CD4-positive, alpha-beta T cell treated with Interleukin-2 at 100 ng/mL for 4 hours (primary cell): ENCODE measurements around the gene TUBG1.
"Not testable (repeated sequence)": the region's sequence is repeated elsewhere in the genome, so short reads cannot be mapped to it uniquely, and the experiment has no call there.

Experiments
- DNase-seq: peaks from one replicate; pipeline ENCODE4 v3.0.0-alpha.2; 2020; ENCODE audit warnings: low spot score

The TUBG1 gene

DNA sequence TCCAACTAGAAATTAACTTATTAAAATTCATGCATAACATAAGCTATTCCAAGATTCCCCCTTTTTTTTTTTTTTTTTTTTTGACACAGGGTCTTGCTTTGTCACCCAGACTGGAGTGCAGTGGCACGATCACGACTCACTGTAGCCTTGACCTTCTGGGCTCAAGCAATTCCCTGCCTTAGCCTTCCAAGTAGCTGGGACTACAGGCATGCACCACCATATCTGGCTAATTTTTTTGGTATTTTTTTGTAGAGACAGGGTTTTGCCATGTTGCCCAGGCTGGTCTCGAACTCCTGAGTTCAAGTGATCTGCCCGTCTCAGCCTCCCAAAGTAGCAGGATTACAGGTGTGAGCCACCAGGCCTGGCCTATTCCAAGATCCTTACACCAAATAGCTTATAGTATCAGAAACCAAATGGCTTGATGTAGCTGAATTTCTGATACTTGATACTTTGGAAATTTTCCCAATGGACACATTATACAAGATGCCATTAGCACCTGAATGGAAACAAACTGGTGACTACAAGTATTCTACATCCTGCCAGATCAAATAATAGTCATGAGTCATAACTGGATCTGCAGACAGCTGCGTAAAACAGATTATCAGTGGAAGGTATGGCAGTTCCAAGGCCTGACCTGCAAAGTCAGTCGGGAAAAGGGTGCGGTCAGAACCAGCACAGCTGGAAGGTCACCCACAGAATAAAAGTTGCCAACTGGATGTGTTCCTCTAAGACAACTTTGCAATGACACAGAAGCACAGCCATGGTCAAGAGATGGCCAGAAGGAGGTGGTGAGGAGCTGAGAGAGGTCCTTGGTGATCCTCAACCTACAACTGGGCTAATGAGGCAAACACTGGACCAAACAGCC lies 14.5 kb downstream of the TUBG1 start:
- DNase-seq = no peak

DNA sequence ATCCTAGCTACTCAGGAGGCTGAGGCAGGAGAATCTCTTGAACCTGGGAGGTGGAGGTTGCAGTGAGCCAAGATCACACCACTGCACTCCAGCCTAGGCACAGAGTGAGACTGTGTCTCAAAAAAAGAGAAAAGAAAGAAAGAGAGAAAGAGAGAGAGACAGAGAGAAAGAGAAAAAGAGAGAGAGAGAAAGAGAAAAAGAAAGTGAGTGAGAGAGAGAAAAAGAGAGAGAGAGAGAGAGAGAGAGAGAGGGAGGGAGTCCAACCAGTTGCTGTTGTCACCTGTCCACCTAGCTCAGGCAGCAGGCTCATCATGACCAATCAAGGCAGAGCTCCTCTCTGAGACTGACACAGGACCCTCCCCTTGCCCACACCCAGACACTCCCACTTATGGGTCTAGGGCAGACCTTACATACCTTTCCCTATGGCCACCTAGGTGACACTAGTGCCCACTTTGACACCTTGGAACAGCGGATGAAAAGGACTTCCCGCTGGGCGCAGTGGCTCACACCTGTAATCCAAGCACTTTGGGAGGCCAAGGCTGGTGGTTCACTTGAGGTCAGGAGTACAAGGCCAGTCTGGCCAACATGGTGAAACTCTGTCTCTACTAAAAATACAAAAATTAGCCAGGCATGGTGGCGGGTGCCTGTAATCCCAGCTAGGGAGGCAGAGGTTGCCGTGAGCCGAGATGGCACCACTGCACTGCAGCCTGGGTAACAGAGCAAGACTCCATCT lies 17.7 kb downstream of the TUBG1 start:
- DNase-seq = not testable (repeated sequence)

DNA sequence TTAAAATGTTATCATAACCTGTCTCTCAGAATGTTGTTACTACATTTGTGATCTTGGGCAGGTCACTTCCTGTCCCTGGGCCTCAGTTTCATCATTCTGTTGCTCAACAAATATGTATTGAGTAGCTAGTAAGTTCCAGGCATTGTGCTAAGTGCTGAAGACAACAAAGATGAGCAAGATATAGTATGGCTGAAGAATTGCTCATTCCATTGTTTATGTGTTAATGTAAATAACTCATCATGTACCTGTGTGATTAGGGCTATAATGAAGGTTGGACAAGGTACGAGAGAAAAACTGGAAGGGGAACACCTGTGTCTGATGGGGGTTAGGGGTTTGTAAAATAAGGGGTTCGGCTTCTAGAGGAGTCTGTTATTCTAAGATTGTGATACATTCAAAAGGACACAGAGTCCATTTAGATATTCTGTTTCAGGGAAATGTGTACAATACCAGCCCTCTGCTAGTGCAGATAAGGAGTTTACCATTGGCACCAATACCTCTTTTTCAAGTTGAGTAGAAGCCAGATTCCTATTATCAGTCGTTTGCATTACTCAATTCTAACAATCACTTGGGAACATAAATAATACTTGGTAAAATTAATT lies 20.0 kb downstream of the TUBG1 start:
- DNase-seq = no peak

DNA sequence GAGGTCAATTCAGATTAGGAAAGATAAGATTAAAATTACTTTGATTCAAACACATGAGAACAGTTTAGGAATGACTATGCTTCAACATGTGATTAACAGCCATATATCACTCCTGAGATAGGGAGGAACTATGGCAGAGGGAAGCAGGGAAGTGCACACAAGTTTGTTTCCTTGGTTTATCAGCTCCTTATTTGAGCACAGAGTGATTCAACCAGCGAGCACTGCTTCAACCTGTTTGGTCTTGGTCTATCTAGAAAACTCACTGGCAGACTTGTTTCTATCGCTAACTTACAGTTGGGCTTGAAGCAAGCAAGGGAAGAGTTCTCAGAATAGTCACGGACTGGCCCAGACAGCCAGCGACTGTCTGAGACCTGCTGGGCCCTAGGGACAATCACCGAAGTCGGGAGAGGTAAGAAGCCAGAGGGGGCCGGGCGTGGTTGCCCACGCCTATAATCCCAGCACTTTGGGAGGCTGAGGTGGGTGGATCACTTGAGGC lies 23.5 kb downstream of the TUBG1 start:
- no peak for DNase-seq

DNA sequence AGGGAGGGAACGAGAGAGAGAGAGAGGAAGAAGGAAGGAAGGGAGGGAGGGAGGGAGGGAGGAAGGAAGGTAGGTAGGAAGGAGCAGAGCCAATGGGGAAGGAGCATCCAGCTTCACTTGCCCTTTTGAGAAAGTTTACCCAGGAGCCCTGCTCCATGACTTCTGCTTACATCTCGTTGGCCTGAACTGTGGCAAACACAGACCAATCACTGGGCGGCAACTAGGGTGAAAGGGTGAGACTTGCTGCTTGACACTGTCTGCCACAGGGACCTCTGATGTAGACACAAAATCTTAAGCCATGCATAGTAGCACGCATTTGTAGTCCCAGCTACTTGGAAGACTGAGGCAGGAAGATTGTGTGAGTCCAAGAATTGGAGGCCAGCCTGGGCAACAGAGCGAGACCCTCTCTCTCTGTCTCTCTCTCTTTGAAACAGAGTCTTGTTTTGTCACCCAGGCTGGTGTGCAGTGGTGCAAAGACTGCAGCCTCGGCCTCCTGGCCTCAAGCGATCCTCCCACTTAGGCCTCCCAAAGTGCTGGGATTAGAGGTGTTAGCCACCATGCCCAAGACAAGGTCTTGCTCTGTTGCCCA lies 30.1 kb downstream of the TUBG1 start:
- no peak for DNase-seq

DNA sequence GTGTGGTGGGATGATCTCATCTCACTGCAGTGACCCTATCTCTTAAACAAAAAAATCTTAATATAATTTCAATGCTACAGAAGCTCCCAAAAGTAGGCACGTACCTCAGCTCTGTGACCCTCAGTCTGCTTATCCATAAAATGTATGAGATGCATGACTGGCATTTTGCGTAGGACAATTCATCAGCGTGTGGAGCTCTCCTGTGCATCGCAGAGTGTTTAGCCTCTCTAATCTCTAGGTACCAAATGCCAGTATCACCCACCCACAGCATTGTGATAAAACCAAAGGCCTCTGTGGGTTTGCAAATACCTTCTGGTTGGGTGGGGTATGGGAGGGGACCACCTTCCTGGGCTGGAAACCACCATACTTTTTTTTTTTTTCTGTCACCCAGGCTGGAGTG lies 30.6 kb downstream of the TUBG1 start:
- DNase-seq = no peak

DNA sequence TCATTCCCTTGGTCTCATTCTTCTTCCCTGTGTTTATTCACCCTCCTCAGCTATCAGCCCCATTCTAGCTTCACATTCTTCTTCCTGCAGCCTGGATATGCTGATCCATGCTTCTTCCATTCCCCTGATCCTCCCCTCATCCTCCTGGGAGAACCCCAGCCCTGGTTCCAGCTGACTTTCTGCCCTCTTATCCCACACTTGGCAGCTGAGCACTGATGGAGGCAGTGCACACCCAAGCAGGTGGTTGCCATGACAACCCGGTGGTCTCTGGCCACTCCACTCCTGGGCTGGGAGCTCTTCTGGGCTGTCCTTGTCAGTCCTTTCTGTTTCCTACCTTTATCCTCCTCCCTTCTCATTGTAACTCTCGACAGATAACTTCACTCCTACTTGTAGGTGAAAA lies 32.9 kb downstream of the TUBG1 start:
- DNase-seq = no peak

DNA sequence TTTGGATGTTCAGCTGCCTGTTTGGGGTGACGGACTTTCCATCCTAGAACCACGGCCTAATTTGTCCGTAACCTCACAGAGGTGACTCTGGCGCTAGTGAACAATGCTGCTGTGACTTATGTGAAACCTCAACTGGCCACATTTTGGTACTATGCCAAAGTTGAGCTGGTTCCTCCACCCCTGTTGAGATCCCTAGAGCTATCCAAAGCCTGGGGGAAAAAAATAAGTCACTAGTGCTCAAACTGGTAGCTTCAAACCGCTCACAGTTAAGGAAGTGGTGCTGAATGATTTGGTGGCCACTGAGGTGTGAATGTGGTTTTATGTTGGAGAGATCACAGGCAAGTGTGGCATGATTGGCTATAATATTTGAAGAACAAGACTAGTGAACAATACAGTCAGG lies 38.3 kb downstream of the TUBG1 start:
- DNase-seq = no peak

DNA sequence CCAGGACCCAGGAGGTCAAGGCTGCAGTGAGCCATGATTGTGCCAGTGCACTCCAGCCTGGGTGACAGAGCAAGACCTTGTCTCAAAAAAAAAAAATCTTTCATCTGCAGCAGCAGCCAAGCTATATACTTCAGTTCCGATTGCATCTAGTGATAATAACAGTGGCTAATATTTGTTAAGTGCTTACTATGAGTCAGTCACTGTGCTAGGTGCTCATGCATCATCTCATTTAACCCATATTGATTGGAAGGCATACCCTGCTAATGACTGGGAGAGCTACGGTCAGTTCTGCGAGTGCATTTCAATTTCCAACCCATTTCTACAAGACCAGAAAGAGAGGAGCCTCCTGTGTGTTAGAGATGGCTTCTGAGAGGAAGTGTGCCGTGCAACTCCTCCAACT lies 41.9 kb downstream of the TUBG1 start:
- no peak for DNase-seq

DNA sequence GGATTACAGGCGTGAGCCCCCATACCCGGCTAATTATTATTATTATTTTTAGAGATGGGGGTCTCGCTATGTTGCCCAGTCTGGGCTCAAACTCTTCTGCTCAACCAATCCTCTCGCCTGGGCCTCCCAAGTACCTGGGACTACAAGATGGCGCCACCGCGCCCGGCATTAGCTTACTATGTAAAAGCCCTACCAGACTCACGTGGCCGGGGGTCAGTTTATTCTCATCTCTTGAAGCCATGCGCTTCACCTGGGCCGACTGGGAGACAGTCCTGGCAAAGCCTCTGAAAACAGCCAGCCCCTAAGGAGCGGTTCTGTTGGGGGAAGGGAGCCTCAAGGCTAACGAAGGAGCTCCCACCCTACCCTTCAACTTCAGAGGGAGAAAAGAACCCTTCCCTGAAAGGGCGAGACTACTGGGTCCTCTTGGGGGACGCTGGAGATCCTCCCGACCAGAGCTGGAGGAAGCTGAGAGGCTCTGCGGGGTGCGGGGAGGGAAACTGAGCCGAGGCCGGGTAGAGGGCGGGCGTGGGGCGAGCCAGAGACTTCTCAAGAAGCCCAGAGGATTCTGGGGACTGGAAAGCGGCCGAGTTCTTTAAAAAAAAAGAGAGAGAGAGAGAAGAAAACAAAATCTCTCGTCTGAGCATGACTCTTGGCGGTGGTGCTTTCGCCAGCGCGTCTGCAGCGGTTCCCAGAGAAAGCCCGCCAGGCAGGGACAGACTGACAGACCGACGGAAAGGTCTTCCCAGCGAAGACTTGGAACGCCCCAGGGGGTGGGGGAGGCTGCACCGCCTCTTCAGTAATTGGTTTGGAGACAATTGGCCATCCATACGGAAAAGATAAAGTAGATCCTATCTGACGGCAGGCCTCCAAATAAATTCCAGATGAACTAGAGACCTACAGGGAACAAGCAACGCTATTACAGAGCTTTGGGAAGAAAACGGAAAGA lies 44.0 kb downstream of the TUBG1 start:
- DNase-seq = no peak

DNA sequence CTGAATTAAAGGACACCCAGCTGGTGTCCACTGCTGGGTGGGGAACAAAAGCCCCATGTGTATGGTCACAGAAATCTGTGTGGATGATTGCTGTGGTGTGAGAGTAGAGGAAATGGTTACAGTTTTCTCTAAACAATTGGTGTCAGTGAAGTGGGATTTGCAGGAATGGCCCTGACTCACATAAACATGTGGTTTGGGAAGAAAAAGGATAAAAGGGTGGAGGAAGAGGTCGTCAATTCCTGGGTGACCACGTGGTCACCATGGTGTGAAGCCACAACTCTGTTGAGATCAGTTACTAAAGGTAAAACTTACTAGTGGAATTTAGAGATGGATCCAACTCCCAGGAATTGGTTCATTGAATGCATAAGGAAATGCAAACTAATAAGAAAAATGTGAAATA lies 46.0 kb downstream of the TUBG1 start:
- no peak for DNase-seq

DNA sequence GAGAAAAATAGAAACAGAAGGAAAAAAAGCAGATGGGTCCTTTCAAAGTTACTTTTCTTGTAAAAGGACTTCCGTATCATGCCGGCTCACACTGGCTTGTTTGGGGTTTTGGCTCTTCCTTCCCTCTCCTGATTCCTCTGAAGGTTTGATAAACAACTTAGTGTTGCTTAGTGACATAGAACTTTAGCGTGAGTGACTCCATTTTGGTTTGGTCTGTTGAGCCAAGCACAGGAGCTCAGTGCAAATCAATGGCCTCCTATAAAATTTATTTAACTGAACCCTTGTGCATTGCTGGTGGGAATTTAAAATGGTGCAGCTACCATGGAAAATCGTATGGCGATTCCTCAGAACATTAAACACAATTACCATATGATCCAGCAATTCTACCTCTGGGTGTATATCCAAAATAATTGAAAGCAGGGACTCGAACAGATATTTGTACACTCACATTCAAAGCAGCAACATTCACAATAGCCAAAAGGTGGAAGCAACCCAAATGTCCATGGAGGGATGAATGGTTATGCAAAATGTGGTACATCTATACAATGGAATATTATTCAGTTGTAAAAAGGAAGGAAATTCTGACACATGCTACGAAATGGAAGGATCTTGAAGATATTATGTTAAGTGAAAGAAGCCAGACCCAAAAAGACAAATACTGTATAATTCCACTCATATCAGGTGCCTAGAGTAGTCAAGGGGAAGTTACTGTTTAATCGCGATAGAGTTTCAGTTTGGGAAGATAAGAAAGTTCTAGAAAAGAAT lies 48.5 kb downstream of the TUBG1 start:
- DNase-seq = no peak

DNA sequence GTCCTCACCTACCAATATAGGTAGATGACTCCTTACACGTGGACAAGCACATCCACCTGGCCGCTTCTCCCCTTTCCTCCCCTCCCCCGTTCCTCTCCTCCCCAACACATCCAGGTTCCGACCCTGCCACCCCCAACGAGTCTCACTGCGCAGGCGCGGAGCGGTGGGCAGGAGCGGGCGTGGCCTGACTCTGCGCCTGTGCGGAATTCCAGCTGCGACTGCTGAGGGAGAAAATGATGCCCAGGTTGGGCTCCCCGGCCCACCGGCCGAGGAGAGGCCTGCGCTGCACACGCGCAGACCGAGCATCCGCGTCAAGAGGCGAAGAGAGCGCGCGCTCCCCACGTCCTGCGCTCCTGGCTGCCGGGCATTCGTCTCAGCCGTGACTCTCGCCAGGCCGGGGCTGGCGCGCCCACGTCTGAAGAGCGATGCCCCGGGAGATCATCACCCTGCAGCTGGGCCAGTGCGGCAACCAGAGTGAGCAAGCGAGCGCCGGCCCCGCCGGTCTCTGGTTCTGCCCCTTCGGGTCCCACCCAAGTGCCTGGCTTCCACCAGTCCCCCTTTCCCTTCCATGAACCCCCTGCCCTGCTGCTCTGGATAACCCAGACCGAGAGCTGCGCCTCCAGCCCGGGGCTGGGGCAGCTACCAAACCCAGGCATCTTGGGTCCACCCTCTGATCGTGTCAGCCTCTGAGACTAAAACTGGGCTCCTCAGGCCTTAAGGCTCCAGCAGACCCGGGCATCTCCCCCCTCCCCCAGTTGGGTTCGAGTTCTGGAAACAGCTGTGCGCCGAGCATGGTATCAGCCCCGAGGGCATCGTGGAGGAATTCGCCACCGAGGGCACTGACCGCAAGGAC lies 49.8 kb downstream of the TUBG1 start, which contains the start of gene TUBG2:
TUBG2 (plus strand) TSS at position 206 of the 853 bp plus-strand sequence; CDS start at position 426, 220 bp downstream.
- peak; percentile 79 for DNase-seq

DNA sequence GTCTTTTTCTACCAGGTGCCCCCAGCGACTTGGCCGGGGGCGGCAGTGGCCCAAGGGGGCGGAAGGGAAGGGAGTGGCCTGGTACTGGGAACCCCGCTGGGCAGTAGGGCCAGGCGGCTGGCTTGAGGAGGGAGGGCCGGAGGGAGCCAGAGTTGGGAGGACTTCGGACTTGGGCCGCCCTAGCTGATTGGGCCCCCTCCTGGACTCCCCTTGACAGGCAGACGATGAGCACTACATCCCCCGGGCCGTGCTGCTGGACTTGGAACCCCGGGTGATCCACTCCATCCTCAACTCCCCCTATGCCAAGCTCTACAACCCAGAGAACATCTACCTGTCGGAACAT lies 50.4 kb downstream of the TUBG1 start:
- DNase-seq = not testable (repeated sequence)

DNA sequence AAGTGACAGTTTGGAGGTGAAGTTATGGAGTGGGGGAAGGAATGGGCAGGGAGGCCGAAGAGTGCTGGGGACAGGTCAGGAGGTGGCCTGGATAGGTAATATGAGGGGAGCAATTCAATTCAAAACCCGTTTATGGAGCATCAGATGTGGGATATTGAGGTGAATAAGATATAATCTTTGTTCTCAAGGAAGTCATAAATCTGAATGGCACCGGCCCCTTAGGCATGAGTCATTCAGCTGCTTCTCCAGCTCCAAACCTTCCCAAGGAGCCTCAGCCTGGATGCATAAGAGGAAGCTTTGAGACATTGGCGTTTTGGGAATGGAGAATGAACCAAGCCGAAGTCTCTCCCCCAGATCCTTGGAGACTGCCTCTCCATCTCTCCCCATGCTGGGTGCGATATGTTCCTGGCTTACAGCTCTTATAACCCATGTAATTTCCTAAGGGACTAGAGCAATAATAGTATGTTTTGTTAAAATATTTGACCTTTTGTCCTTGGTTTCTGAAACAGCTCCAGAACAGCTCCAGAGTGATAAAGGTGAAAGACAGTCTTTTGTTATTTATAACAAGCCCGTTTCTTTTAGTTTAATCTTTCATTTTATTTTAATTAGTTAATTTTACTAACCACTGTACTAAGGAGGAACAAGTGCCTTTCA lies 51.3 kb downstream of the TUBG1 start:
- DNase-seq = no peak
